Measurements from ENCODE around the gene CCN5.
A peak's percentile ranks its signal among the peaks of the same experiment; 100 is the strongest.
"Not testable (repeated sequence)": the region's sequence is repeated elsewhere in the genome, so short reads cannot be mapped to it uniquely, and the experiment has no call there.

Gene CCN5, protein sequence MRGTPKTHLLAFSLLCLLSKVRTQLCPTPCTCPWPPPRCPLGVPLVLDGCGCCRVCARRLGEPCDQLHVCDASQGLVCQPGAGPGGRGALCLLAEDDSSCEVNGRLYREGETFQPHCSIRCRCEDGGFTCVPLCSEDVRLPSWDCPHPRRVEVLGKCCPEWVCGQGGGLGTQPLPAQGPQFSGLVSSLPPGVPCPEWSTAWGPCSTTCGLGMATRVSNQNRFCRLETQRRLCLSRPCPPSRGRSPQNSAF

GRCh38 chr20:44714701-44715498 lies at the start of gene CCN5:
Gene CCN5, plus strand, starts transcription at chr20:44715369. Its CDS starts 22 bp downstream, at chr20:44715391.
- DNase-seq, result no peak

DNA sequence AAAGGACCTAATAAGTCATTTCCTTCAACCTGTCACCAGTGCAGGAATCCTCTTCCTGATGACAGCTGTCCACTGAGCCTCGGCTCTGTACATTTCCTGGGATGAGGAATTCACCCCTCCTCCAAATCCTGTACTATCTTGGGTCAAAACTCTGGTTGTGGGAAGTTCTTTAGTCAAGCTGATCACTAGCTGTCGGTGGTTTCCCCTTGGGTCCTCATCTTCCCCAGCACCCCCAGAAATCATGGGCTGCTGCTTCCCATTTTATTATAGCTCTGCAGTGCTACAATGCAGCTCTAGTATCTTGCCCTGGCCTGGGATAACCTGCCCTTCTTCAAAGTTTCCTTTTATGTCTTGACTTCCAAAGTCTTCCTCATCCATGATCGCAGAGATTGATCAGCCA lies 49.1 kb upstream of the CCN5 start:
- no peak for DNase-seq

DNA sequence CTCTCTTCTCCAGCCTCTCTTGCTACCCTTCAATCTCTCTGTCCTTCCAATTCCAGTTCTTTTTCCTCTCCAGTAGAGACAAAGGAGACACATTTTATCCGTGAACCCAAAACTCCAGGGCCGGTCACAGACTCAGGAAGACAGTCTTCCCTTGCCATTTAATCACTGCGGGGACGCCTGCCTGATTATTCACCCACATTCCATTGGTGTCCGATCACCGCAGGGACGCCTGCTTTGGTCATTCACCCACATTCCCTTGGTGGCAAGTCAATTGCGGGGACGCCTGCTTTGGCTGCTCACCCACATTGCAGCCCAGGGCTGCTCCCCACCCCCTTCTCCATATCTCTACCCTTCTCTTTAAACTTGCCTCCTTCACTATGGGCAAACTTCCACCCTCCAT lies 44.3 kb upstream of the CCN5 start:
- not testable (repeated sequence) for DNase-seq

DNA sequence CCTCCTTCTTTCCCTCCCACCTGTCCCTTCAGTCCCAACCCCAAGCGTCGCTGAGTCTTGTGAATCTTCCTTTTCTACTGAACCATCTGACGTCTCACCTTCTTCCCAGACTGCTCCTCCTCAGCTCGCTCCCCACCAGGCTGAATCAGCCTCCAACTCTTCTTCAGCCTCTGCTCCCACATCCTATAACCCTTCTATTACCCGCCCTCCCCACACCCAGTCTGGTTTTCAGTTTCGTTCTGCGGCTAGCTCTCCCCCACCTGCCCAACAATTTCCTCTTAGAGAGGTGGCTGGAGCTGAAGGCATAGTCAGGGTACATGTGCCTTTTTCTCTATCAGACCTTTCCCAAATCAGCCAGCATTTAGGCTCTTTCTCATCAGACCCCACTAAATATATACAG lies 43.6 kb upstream of the CCN5 start:
- DNase-seq, result not testable (repeated sequence)

- DNase-seq, result not testable (repeated sequence)
These were observed 42.8 kb upstream of the CCN5 start for GRCh38 chr20:44672318-44672902.

DNA sequence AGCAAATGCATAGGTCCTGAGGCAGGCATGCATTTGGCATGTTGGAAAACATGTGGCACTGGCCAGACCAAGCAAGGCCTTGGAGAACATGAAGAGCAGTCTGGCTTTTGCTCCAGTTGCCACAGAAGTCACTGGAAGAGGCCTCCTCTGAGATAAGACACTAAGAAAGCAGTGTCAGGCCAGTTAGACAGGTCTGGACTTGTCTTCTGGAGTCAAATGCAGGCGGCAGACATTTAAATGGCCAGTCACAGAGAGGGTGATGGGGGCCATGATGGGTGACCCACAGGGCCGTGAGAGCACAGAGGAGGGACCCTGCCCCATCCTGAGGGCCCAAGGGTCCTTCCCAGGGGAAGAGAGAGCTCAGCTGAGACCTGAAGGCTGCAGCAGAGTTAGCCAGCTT lies 36.9 kb upstream of the CCN5 start:
- no peak for DNase-seq

- DNase-seq, result no peak
These were observed 36.1 kb upstream of the CCN5 start for GRCh38 chr20:44678990-44679611.

DNA sequence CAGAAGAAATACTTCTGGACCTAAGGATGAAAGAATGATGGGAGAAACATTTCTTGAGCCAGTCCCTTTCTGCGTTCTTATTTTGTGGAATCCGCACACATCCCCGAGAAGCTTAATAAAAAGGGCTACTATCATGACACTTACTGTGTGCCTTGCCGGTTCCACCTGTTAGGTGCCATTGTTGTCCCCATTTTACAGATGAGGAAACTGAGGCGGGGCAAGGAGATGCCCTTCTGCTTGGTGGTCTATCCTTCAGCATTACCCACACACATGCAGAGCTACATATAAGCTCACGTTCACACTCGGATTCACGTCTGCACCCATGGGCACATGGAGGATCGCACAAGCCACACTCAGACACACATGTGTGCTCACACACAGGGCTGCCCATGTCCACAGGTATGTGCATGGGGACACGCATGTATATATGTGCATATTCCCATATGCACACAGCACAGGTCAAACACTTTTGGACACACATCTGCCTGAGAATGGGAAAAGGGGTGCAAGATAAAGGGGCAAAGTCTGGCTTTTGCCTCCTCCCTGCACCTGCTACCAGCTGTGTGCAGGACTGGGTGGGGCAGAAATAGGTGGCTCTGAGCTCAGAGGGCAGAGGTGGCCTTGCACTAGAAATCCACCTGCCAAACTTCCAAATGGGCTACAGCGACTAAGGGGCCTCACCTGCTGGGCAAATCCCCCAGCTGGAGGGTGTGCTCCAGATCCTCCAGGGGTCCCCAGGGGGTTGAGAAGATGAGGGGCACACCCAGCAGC lies 33.2 kb upstream of the CCN5 start:
- no peak for DNase-seq

DNA sequence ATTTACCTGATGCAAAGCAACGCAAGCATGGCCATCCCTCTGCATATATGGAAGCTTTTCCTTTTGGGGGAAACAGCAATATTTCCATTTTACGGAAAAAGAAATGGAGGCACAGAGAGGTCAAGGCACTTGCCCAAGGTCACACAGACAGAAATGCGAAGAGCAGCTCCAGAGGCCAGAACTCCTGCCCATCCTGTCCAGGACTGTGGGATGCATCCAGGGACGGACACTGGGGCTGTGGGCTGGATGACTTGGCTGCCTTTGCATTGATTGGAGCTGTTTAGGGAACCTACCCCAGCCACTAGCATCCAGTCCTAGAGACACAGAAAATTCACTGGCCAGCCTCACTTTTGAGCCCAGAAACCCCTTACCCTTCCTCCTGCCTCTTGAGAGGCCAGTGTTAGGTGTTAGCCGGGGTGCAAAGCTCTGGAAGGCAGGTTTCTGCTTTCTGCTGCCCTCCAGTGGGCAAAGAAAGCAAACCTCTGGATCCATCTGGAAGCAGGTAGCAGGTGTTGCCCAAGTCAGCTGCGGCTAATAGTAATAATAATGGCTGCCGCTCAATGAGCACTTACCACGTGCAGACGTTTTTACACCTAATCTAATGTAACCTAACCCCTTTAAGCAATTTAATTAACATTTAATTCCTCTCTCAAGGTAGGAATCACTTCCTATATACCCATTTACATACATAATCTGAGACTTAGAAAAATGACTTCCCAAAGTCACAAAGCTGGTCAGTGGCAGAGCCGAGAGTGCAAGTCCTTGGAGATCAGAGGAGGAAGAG lies 31.7 kb upstream of the CCN5 start:
- DNase-seq, result peak; percentile 10 to 12

GRCh38 chr20:44684047-44684967 lies 30.9 kb upstream of the CCN5 start:
- DNase-seq, result no peak

DNA sequence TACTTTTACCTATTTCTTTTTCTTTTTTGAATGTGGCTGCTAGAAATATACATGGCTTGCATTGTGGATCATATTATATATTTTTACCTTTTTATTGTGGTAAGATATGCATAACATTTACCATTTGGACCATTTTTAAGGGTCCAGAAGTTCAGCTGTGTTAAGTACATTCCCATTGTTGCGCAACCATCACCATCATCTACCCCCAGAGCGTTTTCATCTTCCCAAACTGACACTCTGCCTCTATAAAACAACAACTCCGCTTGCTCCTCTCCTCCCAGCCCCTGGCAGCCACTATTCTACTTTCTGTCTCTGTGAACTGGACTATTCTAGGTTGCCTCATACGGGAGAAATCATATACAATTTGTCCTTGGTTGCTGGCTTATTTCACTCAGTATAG lies 28.2 kb upstream of the CCN5 start:
- DNase-seq, result no peak

GRCh38 chr20:44688053-44688625 lies 27.0 kb upstream of the CCN5 start:
- no peak for DNase-seq

GRCh38 chr20:44689809-44690208 lies 25.4 kb upstream of the CCN5 start:
- DNase-seq, result no peak

DNA sequence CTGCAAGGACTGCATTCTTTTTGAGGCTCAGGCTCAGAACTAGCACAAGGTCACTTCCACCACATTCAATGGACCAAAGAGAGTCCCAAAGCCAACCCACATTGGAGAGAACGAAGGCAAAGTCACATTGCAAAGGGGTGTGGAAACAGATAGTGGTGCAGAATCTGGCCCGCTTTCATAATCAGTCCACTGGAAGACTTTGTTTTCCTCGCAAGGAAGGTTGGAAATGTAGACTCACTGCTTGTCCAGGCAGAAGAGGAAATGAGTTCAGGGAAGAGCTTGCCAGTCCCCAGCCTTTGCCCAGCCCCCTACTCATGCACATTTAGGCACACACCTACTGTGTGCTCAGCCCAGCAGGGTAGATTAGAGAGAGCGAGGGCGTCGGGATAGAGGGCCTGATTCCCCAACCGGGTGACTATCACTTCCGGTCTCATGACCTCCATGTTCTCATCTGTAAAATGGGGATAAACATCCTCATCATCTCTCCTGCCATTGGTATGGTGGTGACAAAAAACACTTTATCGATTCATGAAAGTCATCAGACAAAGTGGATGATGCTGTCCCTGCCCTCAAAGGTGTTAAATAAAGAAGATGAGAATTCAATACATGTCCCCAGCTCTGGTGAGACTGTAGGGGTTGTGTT lies 24.3 kb upstream of the CCN5 start:
- DNase-seq, result no peak

DNA sequence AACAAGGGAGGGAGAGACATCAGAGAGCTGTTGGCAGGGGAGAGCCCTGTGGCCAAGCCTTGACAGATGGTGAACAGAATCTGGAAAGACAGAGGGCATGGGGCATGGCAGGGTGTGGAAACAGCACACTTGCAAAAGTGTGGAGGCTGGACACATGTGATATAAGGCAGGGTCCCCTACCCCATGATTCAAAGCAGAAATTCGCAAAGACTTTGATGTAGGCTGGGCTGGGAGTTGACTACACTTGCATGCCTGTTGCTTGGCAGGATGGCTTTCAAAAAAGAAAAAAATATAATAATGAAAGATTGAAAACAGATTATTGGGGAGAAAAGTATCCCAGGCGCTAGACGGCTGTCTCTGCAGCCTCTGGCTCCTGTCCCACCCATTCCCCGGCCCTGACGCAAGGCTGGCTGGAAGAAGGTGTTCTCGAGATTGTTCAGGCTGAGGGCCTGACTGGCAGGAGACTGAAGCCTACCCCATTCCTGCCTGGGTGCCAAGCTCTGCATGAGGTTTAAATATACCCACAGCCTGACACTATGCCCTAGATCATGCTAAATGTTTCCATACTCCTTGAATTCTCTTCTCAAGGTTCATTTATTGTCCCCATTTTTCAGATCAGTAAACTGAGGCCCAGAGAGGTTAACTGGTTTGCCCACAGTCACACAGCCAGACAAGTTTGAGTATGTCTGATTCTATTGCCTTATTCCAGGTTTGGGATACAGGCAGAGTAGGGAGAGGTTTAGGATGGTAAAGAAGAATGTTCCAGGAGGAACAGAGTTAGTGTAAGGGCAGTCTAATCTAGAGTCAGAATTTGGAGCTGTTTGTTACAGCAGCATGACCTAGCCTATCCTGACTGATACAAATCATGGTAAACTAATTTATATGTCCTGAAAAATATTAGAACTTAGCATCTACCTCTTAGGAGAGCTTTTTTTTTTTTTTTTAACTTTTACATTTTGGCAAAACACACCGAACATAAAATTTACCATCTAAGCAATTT lies 23.4 kb upstream of the CCN5 start:
- no peak for DNase-seq

GRCh38 chr20:44692932-44693480 lies 22.2 kb upstream of the CCN5 start:
- DNase-seq, result no peak

GRCh38 chr20:44693627-44694026 lies 21.5 kb upstream of the CCN5 start:
- DNase-seq, result no peak

DNA sequence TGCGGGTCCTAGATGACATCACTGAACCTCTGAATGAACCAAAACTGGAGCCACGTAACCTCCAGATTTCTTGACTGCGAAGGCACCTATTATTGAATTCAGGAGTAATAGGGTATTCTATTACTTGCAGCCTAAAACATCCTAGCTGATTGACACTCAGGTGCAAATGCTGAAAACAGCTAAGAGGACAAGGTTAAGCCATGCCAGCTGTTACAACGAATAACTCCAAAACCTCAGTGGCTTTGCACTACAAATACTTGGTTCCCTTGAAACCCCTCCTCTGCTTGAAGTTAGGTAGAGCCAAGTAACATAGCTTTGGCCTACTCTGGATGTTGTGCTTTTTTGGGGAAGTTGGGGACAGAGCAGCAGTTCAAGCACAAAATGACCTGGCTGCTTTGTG lies 21.0 kb upstream of the CCN5 start:
- no peak for DNase-seq
